GM18499 (cell line): ENCODE results near the gene PSAPL1.
"Not testable (repeated sequence)": the region's sequence is repeated elsewhere in the genome, so short reads cannot be mapped to it uniquely, and the experiment has no call there.

Source experiments
- ATAC-seq: cut with Tn5 transposase; IDR thresholded peaks from one replicate; pipeline ENCODE4 v1.9.1; 2021; ENCODE audit warnings: moderate number of reproducible peaks; ENCODE audit not compliant: insufficient read depth, unreplicated experiment

PSAPL1 gene

GRCh38 chr4:7460566-7460965 lies 25.8 kb upstream of the PSAPL1 start:
- no peak for ATAC-seq

GRCh38 chr4:7459471-7459870 lies 24.7 kb upstream of the PSAPL1 start:
- no peak for ATAC-seq

- no peak for ATAC-seq
These were observed 23.7 kb upstream of the PSAPL1 start for GRCh38 chr4:7458477-7458876.

- no peak for ATAC-seq
These were observed 23.3 kb upstream of the PSAPL1 start for GRCh38 chr4:7458066-7458425.

- no peak for ATAC-seq
These were observed 22.7 kb upstream of the PSAPL1 start for GRCh38 chr4:7457201-7458065.

- not testable (repeated sequence) for ATAC-seq
These were observed 18.1 kb upstream of the PSAPL1 start for GRCh38 chr4:7452802-7453201.

GRCh38 chr4:7451800-7452199 lies 17.1 kb upstream of the PSAPL1 start:
- ATAC-seq, result no peak

GRCh38 chr4:7451434-7451789 lies 16.7 kb upstream of the PSAPL1 start:
- ATAC-seq, result no peak

- ATAC-seq, result no peak
These were observed 16.2 kb upstream of the PSAPL1 start for GRCh38 chr4:7450775-7451433.

- ATAC-seq, result no peak
These were observed 13.3 kb upstream of the PSAPL1 start for GRCh38 chr4:7448036-7448435.

- no peak for ATAC-seq
These were observed 12.5 kb upstream of the PSAPL1 start for GRCh38 chr4:7447236-7447635.

- ATAC-seq, result no peak
These were observed 10.0 kb upstream of the PSAPL1 start for GRCh38 chr4:7444731-7445130.

- ATAC-seq, result no peak
These were observed 9.6 kb upstream of the PSAPL1 start for GRCh38 chr4:7444314-7444713.

- no peak for ATAC-seq
These were observed 7.9 kb upstream of the PSAPL1 start for GRCh38 chr4:7442574-7443162.

- ATAC-seq, result no peak
These were observed 6.5 kb upstream of the PSAPL1 start for GRCh38 chr4:7441201-7441600.

- ATAC-seq, result no peak
These were observed 5.0 kb upstream of the PSAPL1 start for GRCh38 chr4:7439699-7440098.

- no peak for ATAC-seq
These were observed 1.5 kb upstream of the PSAPL1 start for GRCh38 chr4:7436256-7436655.

- no peak for ATAC-seq
These were observed 836 bp upstream of the PSAPL1 start for GRCh38 chr4:7435471-7436061.

GRCh38 chr4:7434141-7434765 lies 477 bp downstream of the PSAPL1 start:
- ATAC-seq, result no peak

- no peak for ATAC-seq
These were observed 1.2 kb downstream of the PSAPL1 start for GRCh38 chr4:7433376-7434140.
